ENCODE results near the gene ZNF747.

Gene ZNF747

DNA sequence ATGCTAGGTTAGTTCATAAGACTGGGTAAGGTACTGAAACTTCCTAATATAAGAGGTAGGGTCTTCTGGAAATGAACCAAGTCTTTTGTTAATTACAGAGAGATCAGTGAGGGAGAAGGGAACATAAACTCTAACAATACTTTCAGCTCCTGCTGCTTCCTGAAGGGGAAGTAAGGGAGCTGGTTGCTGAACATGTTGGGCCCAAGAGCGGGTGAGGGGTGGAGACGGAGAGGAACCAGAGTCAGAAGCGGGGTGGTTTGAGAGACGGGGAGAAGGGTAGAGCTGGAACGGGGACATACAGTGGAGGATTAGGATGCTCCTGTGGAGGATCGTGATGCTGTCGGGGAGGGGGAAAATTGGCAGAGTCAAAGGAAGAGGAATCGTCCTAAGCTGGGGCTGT, 11.5 kb upstream of the ZNF747 start:
- no peak for TF ChIP-seq OSR1 (CRISPR knock-in tag; IDR thresholded peaks at IDR 0.05)
- no peak for TF ChIP-seq CSDC2 (CRISPR knock-in tag; IDR thresholded peaks at IDR 0.05)
- TF ChIP-seq, protein P1, sequence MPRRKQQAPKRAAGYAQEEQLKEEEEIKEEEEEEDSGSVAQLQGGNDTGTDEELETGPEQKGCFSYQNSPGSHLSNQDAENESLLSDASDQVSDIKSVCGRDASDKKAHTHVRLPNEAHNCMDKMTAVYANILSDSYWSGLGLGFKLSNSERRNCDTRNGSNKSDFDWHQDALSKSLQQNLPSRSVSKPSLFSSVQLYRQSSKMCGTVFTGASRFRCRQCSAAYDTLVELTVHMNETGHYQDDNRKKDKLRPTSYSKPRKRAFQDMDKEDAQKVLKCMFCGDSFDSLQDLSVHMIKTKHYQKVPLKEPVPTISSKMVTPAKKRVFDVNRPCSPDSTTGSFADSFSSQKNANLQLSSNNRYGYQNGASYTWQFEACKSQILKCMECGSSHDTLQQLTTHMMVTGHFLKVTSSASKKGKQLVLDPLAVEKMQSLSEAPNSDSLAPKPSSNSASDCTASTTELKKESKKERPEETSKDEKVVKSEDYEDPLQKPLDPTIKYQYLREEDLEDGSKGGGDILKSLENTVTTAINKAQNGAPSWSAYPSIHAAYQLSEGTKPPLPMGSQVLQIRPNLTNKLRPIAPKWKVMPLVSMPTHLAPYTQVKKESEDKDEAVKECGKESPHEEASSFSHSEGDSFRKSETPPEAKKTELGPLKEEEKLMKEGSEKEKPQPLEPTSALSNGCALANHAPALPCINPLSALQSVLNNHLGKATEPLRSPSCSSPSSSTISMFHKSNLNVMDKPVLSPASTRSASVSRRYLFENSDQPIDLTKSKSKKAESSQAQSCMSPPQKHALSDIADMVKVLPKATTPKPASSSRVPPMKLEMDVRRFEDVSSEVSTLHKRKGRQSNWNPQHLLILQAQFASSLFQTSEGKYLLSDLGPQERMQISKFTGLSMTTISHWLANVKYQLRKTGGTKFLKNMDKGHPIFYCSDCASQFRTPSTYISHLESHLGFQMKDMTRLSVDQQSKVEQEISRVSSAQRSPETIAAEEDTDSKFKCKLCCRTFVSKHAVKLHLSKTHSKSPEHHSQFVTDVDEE (CRISPR knock-in tag; IDR thresholded peaks at IDR 0.05): no peak
- TF ChIP-seq, protein P2, sequence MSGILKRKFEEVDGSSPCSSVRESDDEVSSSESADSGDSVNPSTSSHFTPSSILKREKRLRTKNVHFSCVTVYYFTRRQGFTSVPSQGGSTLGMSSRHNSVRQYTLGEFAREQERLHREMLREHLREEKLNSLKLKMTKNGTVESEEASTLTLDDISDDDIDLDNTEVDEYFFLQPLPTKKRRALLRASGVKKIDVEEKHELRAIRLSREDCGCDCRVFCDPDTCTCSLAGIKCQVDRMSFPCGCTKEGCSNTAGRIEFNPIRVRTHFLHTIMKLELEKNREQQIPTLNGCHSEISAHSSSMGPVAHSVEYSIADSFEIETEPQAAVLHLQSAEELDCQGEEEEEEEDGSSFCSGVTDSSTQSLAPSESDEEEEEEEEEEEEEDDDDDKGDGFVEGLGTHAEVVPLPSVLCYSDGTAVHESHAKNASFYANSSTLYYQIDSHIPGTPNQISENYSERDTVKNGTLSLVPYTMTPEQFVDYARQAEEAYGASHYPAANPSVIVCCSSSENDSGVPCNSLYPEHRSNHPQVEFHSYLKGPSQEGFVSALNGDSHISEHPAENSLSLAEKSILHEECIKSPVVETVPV (CRISPR knock-in tag; IDR thresholded peaks at IDR 0.05): no peak
- TF ChIP-seq, protein P3, sequence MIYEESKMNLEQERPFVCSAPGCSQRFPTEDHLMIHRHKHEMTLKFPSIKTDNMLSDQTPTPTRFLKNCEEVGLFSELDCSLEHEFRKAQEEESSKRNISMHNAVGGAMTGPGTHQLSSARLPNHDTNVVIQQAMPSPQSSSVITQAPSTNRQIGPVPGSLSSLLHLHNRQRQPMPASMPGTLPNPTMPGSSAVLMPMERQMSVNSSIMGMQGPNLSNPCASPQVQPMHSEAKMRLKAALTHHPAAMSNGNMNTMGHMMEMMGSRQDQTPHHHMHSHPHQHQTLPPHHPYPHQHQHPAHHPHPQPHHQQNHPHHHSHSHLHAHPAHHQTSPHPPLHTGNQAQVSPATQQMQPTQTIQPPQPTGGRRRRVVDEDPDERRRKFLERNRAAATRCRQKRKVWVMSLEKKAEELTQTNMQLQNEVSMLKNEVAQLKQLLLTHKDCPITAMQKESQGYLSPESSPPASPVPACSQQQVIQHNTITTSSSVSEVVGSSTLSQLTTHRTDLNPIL (CRISPR knock-in tag; IDR thresholded peaks at IDR 0.05; ENCODE audit: low read depth): no peak
- no peak for TF ChIP-seq TCF4 (CRISPR knock-in tag; IDR thresholded peaks at IDR 0.05; ENCODE audit: borderline replicate concordance)
- no peak for TF ChIP-seq ZNF8 (CRISPR knock-in tag; IDR thresholded peaks at IDR 0.05)
- TF ChIP-seq, protein P4, sequence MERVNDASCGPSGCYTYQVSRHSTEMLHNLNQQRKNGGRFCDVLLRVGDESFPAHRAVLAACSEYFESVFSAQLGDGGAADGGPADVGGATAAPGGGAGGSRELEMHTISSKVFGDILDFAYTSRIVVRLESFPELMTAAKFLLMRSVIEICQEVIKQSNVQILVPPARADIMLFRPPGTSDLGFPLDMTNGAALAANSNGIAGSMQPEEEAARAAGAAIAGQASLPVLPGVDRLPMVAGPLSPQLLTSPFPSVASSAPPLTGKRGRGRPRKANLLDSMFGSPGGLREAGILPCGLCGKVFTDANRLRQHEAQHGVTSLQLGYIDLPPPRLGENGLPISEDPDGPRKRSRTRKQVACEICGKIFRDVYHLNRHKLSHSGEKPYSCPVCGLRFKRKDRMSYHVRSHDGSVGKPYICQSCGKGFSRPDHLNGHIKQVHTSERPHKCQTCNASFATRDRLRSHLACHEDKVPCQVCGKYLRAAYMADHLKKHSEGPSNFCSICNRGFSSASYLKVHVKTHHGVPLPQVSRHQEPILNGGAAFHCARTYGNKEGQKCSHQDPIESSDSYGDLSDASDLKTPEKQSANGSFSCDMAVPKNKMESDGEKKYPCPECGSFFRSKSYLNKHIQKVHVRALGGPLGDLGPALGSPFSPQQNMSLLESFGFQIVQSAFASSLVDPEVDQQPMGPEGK (CRISPR knock-in tag; IDR thresholded peaks at IDR 0.05; ENCODE audit: borderline replicate concordance): no peak
- TF ChIP-seq, protein P5, sequence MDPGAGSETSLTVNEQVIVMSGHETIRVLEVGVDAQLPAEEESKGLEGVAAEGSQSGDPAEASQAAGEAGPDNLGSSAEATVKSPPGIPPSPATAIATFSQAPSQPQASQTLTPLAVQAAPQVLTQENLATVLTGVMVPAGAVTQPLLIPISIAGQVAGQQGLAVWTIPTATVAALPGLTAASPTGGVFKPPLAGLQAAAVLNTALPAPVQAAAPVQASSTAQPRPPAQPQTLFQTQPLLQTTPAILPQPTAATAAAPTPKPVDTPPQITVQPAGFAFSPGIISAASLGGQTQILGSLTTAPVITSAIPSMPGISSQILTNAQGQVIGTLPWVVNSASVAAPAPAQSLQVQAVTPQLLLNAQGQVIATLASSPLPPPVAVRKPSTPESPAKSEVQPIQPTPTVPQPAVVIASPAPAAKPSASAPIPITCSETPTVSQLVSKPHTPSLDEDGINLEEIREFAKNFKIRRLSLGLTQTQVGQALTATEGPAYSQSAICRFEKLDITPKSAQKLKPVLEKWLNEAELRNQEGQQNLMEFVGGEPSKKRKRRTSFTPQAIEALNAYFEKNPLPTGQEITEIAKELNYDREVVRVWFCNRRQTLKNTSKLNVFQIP (CRISPR knock-in tag; IDR thresholded peaks at IDR 0.05; ENCODE audit: borderline replicate concordance, low read depth): no peak
- no peak for TF ChIP-seq GLIS3 (CRISPR knock-in tag; IDR thresholded peaks at IDR 0.05)
- no peak for TF ChIP-seq PPARA (CRISPR knock-in tag; IDR thresholded peaks at IDR 0.05; ENCODE audit: borderline replicate concordance)
- TF ChIP-seq ZNF565 (CRISPR knock-in tag; conservative IDR thresholded peaks at IDR 0.05; ENCODE audit: low read depth): no peak
- no peak for TF ChIP-seq ZFP30 (CRISPR knock-in tag; IDR thresholded peaks at IDR 0.05)
- no peak for TF ChIP-seq SNAI2 (CRISPR knock-in tag; IDR thresholded peaks at IDR 0.05)
- ATAC-seq: no peak

DNA sequence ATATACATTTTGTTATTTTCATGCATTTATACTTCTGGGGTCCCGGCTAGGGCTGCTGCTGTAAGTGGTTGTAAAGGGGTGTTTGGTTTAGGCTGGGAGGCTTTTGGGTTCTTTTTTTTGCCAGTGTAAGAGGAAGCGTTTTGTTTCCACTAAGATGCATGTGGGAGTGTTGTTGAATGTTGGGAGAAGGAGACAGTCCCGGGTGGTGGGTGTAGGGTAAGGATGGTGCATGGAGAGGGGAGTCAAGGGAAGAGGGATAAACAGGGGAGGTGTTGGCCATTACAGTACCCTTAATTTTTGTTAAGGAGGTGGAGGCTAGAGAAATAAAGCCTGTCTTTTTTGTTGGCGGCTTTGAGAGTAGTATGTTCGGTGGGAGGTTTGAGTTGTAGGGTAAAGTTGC, 8.4 kb upstream of the ZNF747 start:
- TF ChIP-seq, protein P3 (CRISPR knock-in tag; IDR thresholded peaks at IDR 0.05; ENCODE audit: low read depth): no peak
- TF ChIP-seq ZFP3 (CRISPR knock-in tag; IDR thresholded peaks at IDR 0.05): no peak
- TF ChIP-seq TOX (CRISPR knock-in tag; IDR thresholded peaks at IDR 0.05; ENCODE audit: borderline replicate concordance): no peak
- no peak for TF ChIP-seq ESRRG (CRISPR knock-in tag; IDR thresholded peaks at IDR 0.05)
- TF ChIP-seq, protein P1 (CRISPR knock-in tag; IDR thresholded peaks at IDR 0.05): no peak
- TF ChIP-seq, protein P5 (CRISPR knock-in tag; IDR thresholded peaks at IDR 0.05; ENCODE audit: borderline replicate concordance, low read depth): no peak
- TF ChIP-seq OSR1 (CRISPR knock-in tag; IDR thresholded peaks at IDR 0.05): no peak
- TF ChIP-seq ZC3H10 (CRISPR knock-in tag; IDR thresholded peaks at IDR 0.05): no peak
- TF ChIP-seq, protein P2 (CRISPR knock-in tag; IDR thresholded peaks at IDR 0.05): no peak
- ATAC-seq: no peak

All from SK-N-SH treated with all-trans-retinoic acid at 6 μM for 48 hours (cell line).